Neuronal stem cell (in vitro differentiated cells): Measurements from ENCODE around the gene CAPS.
A peak's percentile ranks its signal among the peaks of the same experiment; 100 is the strongest.

ENCODE experiments used
- DNase-seq: peaks from one replicate; pipeline ENCODE4 v3.0.0-alpha.2; 2013; ENCODE audit warnings: low spot score
- H2AFZ ChIP-seq: one replicate; pipeline ENCODE4 v1.6.1; 2013; ENCODE audit warnings: mild to moderate bottlenecking, low read length, inconsistent platforms
- H2AK5ac ChIP-seq: 2 replicates; pipeline ENCODE4 v1.6.1; 2013; ENCODE audit warnings: low read depth, mild to moderate bottlenecking, inconsistent platforms, low read length, moderate library complexity, mixed read lengths
- H2BK120ac ChIP-seq: 2 replicates; pipeline ENCODE4 v1.6.1; 2013; ENCODE audit warnings: low read depth, mild to moderate bottlenecking, inconsistent platforms, low read length, moderate library complexity, mixed read lengths
- H2BK12ac ChIP-seq: one replicate; pipeline ENCODE4 v1.6.1; 2013; ENCODE audit warnings: low read length, inconsistent platforms
- H2BK15ac ChIP-seq: 2 replicates; pipeline ENCODE4 v1.6.1; 2013; ENCODE audit warnings: mild to moderate bottlenecking, low read length, inconsistent platforms, mixed read lengths
- H2BK5ac ChIP-seq: one replicate; pipeline ENCODE4 v1.6.1; 2013; ENCODE audit warnings: inconsistent platforms, mild to moderate bottlenecking, low read length, moderate library complexity
- H3K14ac ChIP-seq: one replicate; pipeline ENCODE4 v1.6.1; 2013; ENCODE audit warnings: low read length, inconsistent platforms
- H3K18ac ChIP-seq: 2 replicates; pipeline ENCODE4 v1.6.1; 2013; ENCODE audit warnings: low read length, inconsistent platforms
- H3K23ac ChIP-seq: 2 replicates; pipeline ENCODE4 v1.6.1; 2013; ENCODE audit warnings: low read depth, mild to moderate bottlenecking, mixed read lengths, low read length, inconsistent platforms; ENCODE audit not compliant: poor library complexity
- H3K27ac ChIP-seq: replicated peaks from 3 replicates; pipeline ENCODE4 v1.5.1; 2013; ENCODE audit warnings: low read length, inconsistent platforms
- H3K27me3 ChIP-seq, 3 experiments: 2 replicates each; pipeline ENCODE4 v1.6.1; 2013; ENCODE audit warnings: low read length in 3 of 3, mild to moderate bottlenecking in 2 of 3, inconsistent platforms in 1 of 3, low read depth in 1 of 3, mixed read lengths in 1 of 3, moderate library complexity in 1 of 3; ENCODE audit not compliant: control insufficient read depth in 3 of 3, insufficient read depth in 3 of 3
- H3K36me3 ChIP-seq, 2 donors: replicated peaks in 1 of 2; 2 replicates each; pipeline ENCODE4 v1.6.1; 2013; ENCODE audit warnings: low read length in 2 of 2; ENCODE audit not compliant: control insufficient read depth in 2 of 2, insufficient read depth in 2 of 2
- H3K4ac ChIP-seq: 2 replicates; pipeline ENCODE4 v1.6.1; 2013; ENCODE audit warnings: inconsistent platforms, mild to moderate bottlenecking, low read length, moderate library complexity
- H3K4me1 ChIP-seq, 2 donors: 1 replicate in 1 of 2; 2 replicates in 1 of 2; pipeline ENCODE4 v1.6.1; 2013; ENCODE audit warnings: low read length in 2 of 2, low read depth in 1 of 2; ENCODE audit not compliant: control insufficient read depth in 2 of 2, insufficient read depth in 1 of 2
- H3K4me2 ChIP-seq: one replicate; pipeline ENCODE4 v1.6.1; 2013; ENCODE audit warnings: mild to moderate bottlenecking, low read length, inconsistent platforms; ENCODE audit not compliant: insufficient read depth, poor library complexity, severe bottlenecking
- H3K4me3 ChIP-seq, 2 donors: 2 replicates each; pipeline ENCODE4 v1.5.1; 2013; ENCODE audit warnings: low read length in 2 of 2, mild to moderate bottlenecking in 2 of 2, inconsistent platforms in 1 of 2, moderate library complexity in 1 of 2
- H3K79me1 ChIP-seq: one replicate; pipeline ENCODE4 v1.6.1; 2013; ENCODE audit warnings: low read depth, mild to moderate bottlenecking, inconsistent platforms, low read length, moderate library complexity
- H3K9ac ChIP-seq: one replicate; pipeline ENCODE4 v1.6.1; 2013; ENCODE audit warnings: mild to moderate bottlenecking, low read depth, low read length, inconsistent platforms; ENCODE audit not compliant: poor library complexity
- H3K9me3 ChIP-seq, 2 donors: replicated peaks in 1 of 2; 2 replicates each; pipeline versions ENCODE3 to v1.6.1; 2013; ENCODE audit warnings: low read length in 2 of 2, mild to moderate bottlenecking in 2 of 2, inconsistent platforms in 1 of 2, low read depth in 1 of 2, mixed read lengths in 1 of 2, moderate library complexity in 1 of 2; ENCODE audit not compliant: control insufficient read depth in 2 of 2, insufficient read depth in 1 of 2
- H4K8ac ChIP-seq: one replicate; pipeline ENCODE4 v1.6.1; 2013; ENCODE audit warnings: low read depth, mild to moderate bottlenecking, inconsistent platforms, low read length, moderate library complexity
- H4K91ac ChIP-seq: one replicate; pipeline ENCODE4 v1.6.1; 2013; ENCODE audit warnings: low read length, low read depth, mild to moderate bottlenecking, inconsistent platforms; ENCODE audit not compliant: poor library complexity
- WGBS, 2 donors: extraction: QIAGEN DNeasy Blood & Tissue Kit; methylation state at CpG; one replicate each; pipeline ENCODE4 v1.1.7; 2013; ENCODE audit warnings: missing lambda C conversion rate in 2 of 2, mixed read lengths in 1 of 2; ENCODE audit not compliant: insufficient read length in 2 of 2, insufficient replicate concordance in 1 of 2; ENCODE audit errors: extremely low coverage in 2 of 2; 5-methylcytosine and 5-hydroxymethylcytosine counted together

The CAPS gene

GRCh38 chr19:5943623-5944022, 29.6 kb downstream of the CAPS start:
- Histone ChIP-seq H3K23ac (peak overlapping the region; percentile 20), H3K9me3 (no peaks in the 10 kb centered on the region), H3K4me1 (peaks cover 6 to 14% of the 10 kb centered on the region in 2 donors), H3K14ac (no peak overlapping the region), H3K79me1 (peaks cover 23% of the 10 kb centered on the region), H2BK12ac (no peak overlapping the region), H3K4me2 (no peak overlapping the region), H3K27ac (no peak overlapping the region), H2BK15ac (no peak overlapping the region), H3K18ac (no peak overlapping the region), H4K91ac (no peak overlapping the region), H2BK120ac (peak overlapping the region; percentile 12), H3K9ac (peak overlapping the region; percentile 26), H2BK5ac (no peak overlapping the region), H4K8ac (no peak overlapping the region), H3K4ac (no peak overlapping the region), H2AK5ac (no peak overlapping the region), H3K4me3 (no peak overlapping the region), H3K36me3 (peaks cover 11 to 73% of the 10 kb centered on the region in 2 donors), H2AFZ (no peak overlapping the region), H3K27me3 (no peaks in the 10 kb centered on the region)
- no CpG with 5 or more reads among the region's 10 CpGs for WGBS, 2 donors
- DNase-seq: no peak

- Histone ChIP-seq H3K9ac (no peak overlapping the region), H3K27ac (no peak overlapping the region), H3K4ac (no peak overlapping the region), H2BK120ac (no peak overlapping the region), H3K14ac (no peak overlapping the region), H2BK5ac (no peak overlapping the region), H3K36me3 (peaks cover 0 to 58% of the 10 kb centered on the region in 2 donors), H3K4me3 (no peak overlapping the region), H4K91ac (no peak overlapping the region), H3K23ac (no peak overlapping the region), H2BK12ac (no peak overlapping the region), H3K4me1 (peaks cover 24 to 27% of the 10 kb centered on the region in 2 donors), H4K8ac (no peak overlapping the region), H3K27me3 (no peaks in the 10 kb centered on the region), H2AFZ (no peak overlapping the region), H3K18ac (no peak overlapping the region), H3K79me1 (peaks cover 23% of the 10 kb centered on the region), H2AK5ac (no peak overlapping the region), H3K4me2 (no peak overlapping the region), H3K9me3 (no peaks in the 10 kb centered on the region), H2BK15ac (no peak overlapping the region)
- no peak for DNase-seq
- WGBS, 2 donors: no CpG with 5 or more reads among the region's 13 CpGs
These were observed 33.4 kb downstream of the CAPS start for GRCh38 chr19:5947435-5947834.

- H3K79me1 ChIP-seq: peaks cover 20% of the 10 kb centered on the region
- no peak overlapping the region for H3K23ac ChIP-seq
- H2BK12ac ChIP-seq: no peak overlapping the region
- DNase-seq: no peak
- peaks cover 0 to 51% of the 10 kb centered on the region in 2 donors for H3K36me3 ChIP-seq
- no peak overlapping the region for H2AK5ac ChIP-seq
- H2BK5ac ChIP-seq: no peak overlapping the region
- H3K4ac ChIP-seq: no peak overlapping the region
- no peak overlapping the region for H3K18ac ChIP-seq
- no peak overlapping the region for H2BK120ac ChIP-seq
- H3K27me3 ChIP-seq: no peaks in the 10 kb centered on the region
- no peaks in the 10 kb centered on the region for H3K9me3 ChIP-seq
- no peak overlapping the region for H3K4me2 ChIP-seq
- H3K27ac ChIP-seq: no peak overlapping the region
- H4K91ac ChIP-seq: no peak overlapping the region
- no peak overlapping the region for H3K4me3 ChIP-seq
- no CpG with 5 or more reads among the region's 13 CpGs for WGBS, 2 donors
- no peak overlapping the region for H3K9ac ChIP-seq
- no peak overlapping the region for H3K14ac ChIP-seq
- H2AFZ ChIP-seq: no peak overlapping the region
- H3K4me1 ChIP-seq: peaks cover 30 to 35% of the 10 kb centered on the region in 2 donors
- no peak overlapping the region for H4K8ac ChIP-seq
- H2BK15ac ChIP-seq: no peak overlapping the region
These were observed 34.9 kb downstream of the CAPS start for GRCh38 chr19:5948752-5949564.

GRCh38 chr19:5949792-5950305, 35.8 kb downstream of the CAPS start:
- Histone ChIP-seq H3K27ac (no peak overlapping the region), H3K14ac (no peak overlapping the region), H4K91ac (no peak overlapping the region), H3K4me3 (no peak overlapping the region), H2AK5ac (no peak overlapping the region), H2BK5ac (no peak overlapping the region), H3K4ac (no peak overlapping the region), H4K8ac (no peak overlapping the region), H2BK12ac (no peak overlapping the region), H2BK15ac (no peak overlapping the region), H3K9me3 (no peaks in the 10 kb centered on the region), H3K18ac (no peak overlapping the region), H3K36me3 (peaks cover 0 to 49% of the 10 kb centered on the region in 2 donors), H3K27me3 (no peaks in the 10 kb centered on the region), H2BK120ac (no peak overlapping the region), H3K23ac (no peak overlapping the region), H3K9ac (no peak overlapping the region), H3K79me1 (peaks cover 20% of the 10 kb centered on the region), H3K4me1 (peaks cover 37 to 43% of the 10 kb centered on the region in 2 donors), H3K4me2 (no peak overlapping the region), H2AFZ (no peak overlapping the region)
- DNase-seq: no peak
- no CpG with 5 or more reads among the region's 13 CpGs for WGBS, 2 donors
